HG03066 (cell line): ENCODE measurements around the gene IGFLR1.

Experiments used
- ATAC-seq: cut with Tn5 transposase; IDR thresholded peaks from one replicate; pipeline ENCODE4 v1.9.1; 2021; ENCODE audit warnings: low read depth; ENCODE audit not compliant: unreplicated experiment

The IGFLR1 gene

DNA sequence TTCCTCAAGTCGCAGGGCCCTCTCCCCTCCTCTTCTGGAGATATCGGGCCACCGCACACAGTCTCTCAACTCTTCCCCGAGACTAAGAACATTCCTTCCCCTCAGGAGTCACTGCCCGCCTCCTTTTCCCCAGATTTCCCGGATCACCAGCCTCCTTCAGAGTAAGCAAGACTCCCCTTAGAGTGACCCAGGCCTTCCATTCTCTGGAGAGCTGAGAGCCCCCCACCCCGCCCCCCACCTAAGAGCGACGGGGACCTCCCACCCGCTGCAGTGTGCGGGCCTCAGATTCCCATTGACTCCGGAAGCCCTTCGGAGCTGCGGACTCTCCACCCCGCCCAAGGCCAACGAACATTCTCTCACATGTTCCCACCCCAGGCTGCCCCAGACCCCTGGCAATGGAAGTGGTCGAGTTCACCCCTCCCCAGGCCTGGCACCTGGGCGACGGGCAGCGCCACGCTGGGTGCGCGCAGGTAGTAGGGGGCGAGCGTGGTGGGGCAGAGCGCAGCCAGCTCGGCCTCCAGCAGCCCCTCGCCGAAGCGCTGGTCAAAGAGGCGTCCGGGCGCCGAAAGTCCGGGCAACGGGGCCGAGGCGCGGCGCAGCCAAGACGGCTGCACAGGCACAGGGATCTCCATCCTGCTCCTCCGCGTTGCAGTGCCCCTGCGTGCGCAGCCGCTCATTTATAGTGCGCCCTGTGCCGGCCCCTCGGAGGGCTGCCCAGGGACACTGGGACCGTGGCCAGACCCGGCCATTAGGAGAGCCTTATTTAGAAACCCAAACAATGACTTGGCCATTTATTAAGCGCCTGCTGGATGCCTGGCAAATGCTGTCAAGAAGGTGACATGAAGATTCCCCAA is 14.4 kb upstream of the IGFLR1 start, which contains the start of gene HSPB6:
Gene HSPB6, minus strand, starts transcription at position 653 of the 854 bp plus-strand sequence. Its CDS starts 21 bp downstream, at position 632.
- ATAC-seq, result no peak

DNA sequence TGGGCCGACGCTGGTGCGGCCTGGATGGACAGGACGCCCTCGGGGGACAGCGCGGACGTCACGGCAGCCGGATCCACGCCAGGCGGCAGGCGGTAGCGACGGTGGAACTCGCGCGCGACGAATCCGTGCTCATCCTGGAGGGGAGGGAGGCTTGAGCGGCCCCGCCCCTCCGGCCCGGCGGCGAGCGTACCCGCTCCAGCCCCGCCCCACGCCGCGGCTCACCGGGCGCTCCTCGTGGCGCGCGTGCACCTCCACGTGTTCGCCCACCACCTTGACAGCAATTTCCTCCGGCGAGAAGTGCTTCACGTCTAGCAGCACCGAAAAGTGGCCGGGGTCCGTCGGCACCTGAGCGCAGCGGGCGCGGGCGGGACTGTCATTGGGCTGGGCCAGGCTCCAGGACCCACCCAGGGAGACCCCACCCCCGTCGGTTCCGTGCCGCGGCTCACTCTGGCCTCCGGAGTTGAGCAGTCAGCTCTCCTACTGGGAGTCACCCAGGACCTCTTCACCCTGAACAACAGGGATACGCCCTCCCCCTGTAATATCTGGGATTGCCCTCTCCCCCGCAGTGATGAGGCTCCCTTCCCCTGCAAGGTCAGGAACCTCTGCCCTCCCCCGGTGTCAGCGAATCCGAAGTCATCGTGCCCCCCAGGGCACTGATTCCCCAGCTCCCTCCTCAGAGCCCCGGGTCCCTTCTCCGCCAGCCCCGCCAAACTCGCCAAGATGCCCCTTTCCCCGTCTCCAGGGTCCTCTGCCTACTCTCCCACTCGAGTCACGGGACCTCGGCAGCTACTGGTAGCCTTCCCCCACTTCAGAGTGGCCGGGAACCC is 13.5 kb upstream of the IGFLR1 start:
- ATAC-seq, result no peak

DNA sequence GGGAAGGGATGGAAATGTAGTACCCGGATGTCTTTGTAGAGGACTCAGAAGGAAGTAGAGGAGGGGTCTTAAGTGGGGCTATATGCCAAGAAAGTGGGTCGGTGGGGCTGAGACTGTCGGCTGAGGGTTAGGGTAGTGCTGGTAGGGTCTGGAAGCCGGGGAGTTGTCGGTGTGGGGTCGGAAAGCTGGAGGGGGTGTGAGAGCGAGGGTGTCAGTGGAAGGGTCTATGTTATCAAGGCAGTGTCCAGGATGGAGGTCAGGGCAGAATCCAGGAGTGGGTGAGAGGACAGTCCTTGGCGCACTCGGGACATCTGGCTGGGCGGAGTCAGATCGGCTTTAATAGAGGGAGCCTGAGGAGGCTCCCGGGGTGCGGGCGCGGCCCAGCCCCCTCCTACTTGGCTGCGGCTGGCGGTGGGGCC is 12.9 kb upstream of the IGFLR1 start:
- no peak for ATAC-seq

DNA sequence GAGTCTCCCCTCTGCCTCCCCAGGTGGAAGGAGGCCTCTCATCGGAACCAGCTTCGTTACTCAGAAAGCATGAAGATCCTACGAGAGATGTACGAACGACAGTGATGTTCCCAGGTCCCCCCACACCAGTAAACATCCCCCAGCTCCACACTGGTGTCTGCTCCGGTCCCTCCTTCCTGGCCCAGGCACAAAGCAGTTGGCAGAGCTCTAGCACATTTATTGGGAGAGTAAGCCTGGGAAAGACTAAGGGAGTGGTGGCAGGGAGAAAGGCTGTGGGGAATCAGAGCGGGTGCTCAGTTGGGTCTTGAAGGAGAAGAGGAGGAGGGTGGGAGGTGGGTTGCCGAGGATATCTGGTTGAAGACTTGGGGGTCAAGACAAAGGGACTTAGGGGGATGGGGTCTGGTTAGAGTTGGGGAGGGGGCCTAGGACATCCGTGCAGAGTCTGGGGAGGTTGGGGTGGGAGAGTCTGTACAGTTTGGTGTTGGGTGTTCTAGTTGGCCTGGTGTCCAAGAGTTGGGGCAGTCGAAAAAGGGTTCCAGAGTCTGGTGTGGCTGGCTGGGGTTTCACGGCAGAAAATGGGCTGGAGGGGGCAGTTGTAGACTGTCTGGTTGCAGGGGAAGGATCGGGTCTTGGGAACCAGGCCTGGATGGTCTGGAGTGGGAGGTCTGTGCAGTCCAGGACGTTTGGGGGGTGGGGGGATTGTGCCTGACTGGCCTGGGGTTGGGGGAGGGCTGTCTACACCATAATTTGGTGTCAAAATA is 12.3 kb upstream of the IGFLR1 start:
- ATAC-seq, result no peak

DNA sequence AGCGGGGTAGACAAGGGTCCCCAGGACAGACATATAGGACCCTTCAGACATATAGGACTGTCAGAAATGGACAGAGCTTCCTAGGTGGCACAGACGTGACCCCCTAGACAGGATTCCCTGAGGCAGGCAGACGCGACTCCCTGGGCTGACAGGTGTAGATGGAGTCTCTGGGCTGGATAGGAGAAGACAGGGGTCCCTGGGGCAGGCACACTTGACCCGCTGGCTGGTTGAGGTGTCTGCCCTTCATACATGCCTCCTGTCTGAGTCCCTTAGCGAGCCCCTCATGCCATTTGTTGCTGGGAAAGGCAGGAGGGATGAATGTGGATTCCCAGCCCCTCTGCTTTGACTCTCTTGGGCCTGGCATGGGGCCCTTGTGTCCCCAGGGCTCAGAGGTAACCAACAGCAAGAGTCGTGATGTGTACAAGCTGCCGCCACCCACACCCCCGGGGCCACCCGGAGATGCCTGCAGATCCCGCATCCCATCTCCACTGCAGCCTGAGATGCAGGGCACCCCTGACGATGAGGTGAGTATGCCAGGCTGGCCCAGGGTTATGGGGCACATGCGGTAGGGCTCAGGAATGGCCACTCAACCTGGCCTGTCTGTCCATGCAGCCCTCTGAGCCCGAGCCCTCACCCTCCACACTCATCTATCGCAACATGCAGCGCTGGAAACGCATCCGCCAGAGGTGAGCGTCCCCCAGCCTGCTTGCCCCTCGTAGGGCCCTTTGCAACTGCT is 11.6 kb upstream of the IGFLR1 start:
- no peak for ATAC-seq

DNA sequence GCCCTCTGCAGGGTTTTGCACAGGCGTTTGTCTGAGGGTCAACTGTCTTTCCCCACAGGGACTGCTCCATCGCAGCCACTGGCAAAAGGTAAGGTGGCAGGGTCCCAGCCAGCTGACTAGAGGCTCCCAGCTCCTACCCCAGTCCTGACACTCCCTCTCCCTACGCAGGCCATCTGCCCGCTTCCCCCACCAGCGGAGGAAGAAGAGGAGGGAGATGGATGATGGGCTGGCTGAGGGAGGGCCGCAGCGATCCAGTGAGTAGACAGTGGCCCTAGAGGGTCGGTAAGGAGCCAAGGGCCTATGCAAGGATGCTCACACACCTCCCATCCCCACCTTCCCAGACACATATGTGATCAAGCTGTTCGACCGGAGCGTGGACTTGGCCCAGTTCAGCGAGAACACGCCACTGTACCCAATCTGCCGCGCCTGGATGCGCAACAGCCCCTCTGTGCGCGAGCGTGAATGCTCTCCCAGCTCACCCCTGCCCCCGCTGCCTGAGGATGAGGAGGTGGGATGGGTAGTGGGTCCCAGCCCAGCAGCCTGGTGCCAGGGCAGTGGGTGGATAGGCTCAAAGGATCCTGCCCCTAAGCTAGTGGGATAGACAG is 10.6 kb upstream of the IGFLR1 start:
- ATAC-seq, result no peak

DNA sequence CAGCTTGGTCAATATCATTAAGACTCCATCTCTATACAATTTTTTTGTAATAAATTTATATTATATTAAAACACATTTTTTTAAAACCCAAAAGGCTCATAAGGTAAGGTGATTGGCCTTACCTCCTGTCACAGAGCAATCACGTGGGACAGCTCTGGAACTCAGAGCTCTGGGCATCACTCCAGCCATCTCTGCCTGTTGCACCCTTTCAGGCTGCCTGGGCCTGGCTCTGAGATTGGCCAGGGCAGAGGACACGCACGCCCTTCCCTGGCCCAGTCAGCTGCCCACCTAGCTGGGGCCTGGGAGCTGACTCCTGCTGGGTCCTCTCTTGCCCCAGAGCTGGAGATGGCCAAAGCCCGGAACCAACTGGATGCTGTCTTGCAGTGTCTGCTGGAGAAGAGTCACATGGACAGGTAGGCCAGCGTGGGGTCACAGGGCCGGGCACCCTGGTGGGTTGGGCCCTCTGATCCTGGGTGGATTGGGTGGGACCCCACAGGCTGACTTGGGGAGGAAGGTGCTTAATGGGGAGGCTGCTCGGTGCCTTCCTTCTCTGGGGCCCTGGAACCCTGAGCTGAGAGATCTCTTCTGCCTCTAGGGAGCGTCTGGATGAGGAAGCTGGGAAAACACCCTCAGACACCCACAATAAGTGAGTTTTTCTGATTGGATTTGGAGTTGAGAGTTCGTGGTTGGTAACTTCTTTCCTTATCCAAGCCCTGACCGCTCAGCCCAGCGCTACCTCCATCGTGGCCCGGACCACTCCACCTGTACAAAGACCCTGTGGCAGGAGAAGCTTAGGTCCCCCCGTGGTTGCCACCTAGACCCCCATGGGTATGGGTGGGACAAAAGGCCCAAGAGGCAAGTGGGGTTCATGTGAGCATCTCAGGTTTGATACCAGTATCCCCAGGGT is 9.8 kb upstream of the IGFLR1 start:
- ATAC-seq, result no peak

DNA sequence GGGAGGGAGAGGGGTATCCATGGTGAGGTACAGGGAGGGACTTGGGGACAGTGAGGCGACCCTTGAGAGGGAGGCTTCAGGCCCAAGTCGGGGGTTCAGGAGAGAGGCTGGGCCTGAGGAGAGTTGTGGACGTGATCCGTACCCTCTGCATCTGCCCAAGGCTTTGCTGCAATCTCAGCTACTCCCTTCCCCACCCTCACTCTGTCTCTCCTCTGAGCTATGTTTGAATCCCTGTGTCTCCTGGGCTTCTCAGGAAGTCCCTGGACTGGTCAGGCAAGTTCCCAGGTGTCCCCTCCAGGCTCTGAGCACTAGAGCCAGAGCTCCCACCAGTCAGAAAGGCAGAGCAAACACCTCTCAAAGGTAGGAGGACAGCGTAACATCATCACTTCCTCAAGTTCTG is 7.9 kb upstream of the IGFLR1 start:
- no peak for ATAC-seq

DNA sequence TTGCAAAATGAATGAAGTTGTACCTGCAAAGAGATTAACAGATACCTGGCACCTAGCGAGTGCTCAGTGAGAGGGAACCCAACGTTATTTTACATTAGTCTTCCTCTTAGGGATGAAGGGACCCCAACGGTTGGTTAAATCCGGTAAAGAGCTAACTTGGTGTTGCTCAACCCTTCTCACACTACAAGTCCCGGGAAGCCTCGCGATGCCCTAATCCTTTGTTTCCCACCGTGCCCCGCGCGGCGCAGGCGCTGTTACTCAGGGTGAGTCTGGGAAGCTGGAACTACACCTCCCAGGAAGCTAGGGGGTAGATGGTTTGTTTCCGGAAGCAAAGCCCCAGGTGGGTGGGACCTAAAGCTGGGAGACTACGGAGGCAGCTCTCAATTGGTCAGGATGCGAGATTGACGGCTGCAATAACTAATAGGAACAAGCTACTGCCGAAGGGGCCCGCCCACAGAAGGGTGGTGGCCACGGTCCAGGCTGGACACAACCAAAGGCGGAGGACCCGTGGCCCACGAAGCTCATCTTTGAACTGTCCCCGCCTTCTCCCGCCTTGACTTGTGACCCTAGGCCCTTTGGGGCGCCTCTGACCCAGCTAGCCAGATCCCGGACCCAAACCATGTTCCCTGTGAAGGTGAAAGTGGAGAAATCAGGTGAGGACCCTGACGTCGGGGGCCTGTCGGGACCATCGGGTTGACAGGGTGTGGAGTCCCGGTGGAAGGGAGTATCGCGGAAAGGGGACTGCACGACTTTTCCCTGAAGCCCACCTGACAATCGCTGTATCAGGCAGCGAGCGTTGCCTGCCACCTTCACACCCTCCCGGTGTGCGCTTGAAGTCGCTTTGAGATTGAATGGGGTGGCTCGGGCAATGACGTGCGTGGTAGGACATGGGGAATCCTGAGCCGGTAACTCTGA is 6.1 kb upstream of the IGFLR1 start, which contains the start of gene LIN37:
Gene LIN37, plus strand, starts transcription at position 471 of the 915 bp plus-strand sequence. Its CDS starts 149 bp downstream, at position 620.
- ATAC-seq, result peak; percentile 67

DNA sequence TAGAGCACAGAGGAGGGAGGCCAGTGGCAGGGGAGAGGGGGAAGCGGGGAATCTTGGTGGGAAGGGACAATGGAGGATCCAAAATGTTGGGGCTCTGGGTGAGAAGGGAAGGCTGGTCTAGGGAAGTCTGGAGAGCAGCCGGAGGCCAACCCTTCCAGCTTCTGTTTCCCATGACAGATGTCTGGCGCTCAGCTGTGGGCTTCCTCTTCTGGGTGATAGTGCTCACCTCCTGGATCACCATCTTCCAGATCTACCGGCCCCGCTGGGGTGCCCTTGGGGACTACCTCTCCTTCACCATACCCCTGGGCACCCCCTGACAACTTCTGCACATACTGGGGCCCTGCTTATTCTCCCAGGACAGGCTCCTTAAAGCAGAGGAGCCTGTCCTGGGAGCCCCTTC is 4.3 kb upstream of the IGFLR1 start:
- ATAC-seq, result no peak

DNA sequence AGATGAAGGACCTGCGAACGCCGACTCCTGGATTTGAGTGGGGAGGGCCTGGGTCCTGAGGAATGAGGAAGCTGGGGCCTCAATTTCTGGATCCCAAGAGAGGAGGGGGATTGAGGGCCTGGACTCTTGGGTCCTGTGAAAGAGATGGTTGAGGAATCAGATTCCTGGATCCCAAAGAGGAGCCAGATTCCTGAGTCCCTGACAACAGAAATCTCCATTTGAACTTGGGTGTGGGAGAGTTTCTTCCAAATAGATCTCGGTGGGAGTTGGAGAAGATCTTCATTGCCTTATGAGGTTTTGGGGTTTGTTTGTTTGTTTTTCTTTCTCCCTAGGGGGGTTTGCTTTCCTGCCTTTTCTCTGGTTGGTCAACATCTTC is 3.8 kb upstream of the IGFLR1 start:
- no peak for ATAC-seq

DNA sequence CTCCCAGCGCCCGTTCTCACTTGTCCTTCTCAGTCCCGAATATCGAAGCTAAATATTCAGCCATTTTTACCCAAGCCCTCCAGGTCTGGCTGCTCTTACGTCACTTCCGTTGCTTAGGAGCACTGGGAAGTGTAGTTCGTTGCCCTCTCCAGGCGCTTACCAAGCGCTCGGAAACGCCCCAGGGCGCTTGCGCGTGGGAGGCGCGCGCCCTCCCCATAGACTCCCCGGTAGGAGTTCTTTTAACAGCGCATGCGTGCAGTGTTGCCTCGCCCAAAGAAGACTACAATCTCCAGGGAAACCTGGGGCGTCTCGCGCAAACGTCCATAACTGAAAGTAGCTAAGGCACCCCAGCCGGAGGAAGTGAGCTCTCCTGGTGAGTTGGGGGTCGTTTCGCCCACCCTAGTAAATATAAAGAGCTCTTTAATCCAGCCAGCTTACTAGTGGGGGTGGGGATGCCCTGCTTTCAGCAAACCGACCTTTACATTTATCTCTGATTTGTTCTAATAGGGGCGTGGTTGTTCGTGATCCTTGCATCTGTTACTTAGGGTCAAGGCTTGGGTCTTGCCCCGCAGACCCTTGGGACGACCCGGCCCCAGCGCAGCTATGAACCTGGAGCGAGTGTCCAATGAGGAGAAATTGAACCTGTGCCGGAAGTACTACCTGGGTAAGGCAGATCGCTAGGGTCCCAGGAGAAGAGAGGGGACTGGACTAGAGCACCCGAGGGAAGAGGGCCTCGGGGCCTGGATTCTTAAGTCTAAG is 3.3 kb upstream of the IGFLR1 start, which contains the start of the genes PSENEN and U2AF1L4:
Gene PSENEN, plus strand, starts transcription at position 324 of the 759 bp plus-strand sequence. Its CDS starts 280 bp downstream, at position 604.
Gene U2AF1L4, minus strand, starts transcription at position 91 of the 759 bp plus-strand sequence. Its CDS starts 27 bp downstream, at position 64.
- ATAC-seq, result peak; percentile 34

DNA sequence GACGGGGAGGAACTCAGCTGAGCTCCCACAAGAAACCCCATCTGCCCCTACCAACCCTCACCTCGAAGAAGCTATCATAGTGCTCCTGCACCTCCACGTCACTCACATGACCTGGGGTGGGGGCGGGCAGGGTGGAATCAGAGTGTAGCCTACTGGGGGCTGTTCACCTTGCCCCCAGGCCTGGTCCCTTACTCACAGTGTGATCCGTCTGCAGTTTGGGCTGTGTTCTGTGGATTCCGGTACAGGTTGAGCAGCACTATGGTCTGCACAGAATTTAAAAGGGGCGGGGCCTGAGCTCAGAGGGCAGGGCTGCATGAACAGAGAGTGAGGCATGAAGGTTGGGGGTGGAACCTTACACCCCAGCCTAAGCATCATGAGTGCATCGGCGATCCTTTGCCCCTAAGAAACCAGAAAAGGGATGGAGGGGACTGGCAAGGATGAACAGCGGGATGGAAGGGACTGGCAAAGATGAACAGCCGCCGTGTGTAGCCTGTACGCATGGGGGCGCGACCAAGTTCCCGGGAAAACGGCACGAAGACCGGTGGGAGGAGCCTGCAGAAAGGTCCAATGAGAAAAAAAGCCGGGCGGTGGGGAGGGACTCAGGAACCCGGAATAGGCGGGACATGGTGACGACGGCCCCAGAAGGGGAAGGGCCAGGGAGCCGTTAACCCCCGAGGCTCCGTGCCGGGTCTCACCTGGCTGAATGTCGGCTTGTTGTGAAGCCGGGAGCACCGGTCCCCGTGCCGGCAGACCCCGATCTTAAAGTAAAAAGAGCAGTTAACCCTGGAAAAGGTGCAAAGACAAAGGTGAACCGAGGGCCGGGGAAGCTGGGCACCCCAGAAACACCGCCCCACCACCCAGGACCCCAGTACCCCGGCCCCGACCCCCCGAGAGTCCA is 2.4 kb upstream of the IGFLR1 start:
- no peak for ATAC-seq

DNA sequence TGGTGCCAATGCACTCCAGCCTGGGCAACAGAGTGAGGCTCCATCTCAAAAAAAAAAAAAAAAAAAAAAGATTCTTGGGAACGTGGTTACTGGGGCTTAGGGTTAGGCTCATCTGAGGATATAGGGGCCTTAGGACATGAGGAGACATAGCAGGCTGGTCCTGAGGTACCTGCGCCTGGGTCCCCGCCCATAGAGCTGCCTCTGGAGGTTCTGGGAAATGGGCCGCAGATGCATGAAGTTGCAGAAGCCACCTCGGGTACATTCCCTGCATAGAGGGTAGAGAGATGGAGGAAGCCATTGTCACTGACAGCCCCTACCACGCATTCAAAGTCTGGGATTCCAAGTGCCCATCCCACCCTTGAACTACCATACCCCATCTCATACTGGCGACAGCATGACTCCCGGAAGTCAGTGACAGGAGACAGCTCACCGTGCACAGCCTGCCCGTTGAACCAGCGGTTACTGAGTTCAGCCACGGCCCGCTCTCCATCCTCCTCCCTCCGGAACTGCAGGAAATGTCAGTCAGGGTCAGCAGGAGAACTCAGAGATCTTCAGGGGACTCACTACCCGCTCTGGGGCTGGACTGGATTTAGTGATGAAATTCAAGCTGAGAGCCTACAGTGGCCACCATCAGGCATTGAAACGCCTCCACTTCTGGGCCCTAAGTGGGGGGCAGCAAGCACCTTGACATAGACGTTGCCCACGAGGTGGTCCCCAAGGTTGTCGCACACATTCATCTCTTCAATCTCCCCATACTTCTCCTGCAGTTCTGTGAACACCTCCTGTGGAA is 1.6 kb upstream of the IGFLR1 start:
- ATAC-seq, result no peak

DNA sequence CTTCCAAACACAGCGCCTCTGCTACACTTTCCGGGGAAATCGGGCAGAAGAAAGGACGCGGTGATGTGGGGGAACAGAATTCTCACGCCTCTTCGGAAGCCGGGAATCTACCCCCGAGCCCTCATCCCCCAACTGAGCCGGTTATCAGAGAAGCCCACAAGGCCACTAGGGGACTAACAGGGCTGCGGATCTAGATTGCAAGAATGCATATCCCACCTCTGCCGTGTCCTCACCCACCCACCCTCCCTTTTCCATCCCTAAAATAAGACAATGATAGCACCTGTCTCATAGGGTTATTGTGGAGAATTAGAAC is 1.1 kb downstream of the IGFLR1 start:
- no peak for ATAC-seq
